K562 (cell line): ENCODE results near the gene RSPH3. TPM values are rescaled to one million over a fixed set of nuclear protein-coding genes. Genes with fewer than 3 reads are reported as not detected.

Experiments used
- BRF1 ChIP-seq: IDR thresholded peaks from 3 replicates; pipeline ENCODE4 v1.6.1; 2011; ENCODE audit warnings: borderline replicate concordance, mild to moderate bottlenecking; ENCODE audit not compliant: insufficient read length; ENCODE audit errors: extremely low read depth
- CEBPB ChIP-seq: fragments of 450-650 bp; IDR thresholded peaks from 2 replicates; pipeline ENCODE4 v1.6.1; 2016; ENCODE audit warnings: missing genetic modification characterization, missing compliant biosample characterization
- CHD4 ChIP-seq: fragments of 200-600 bp; sonication (generic); IDR thresholded peaks from 3 replicates; pipeline ENCODE4 v1.6.1; 2012; ENCODE audit warnings: low read depth, mild to moderate bottlenecking, mixed read lengths, low read length, inconsistent platforms; ENCODE audit not compliant: insufficient read depth, insufficient replicate concordance, poor library complexity, severe bottlenecking
- GABPA ChIP-seq: fragments of 200-800 bp; sonication (Bioruptor generic); conservative IDR thresholded peaks from 2 replicates; pipeline ENCODE4 v1.6.1; 2016; ENCODE audit warnings: low read depth, missing genetic modification characterization, missing compliant biosample characterization
- HNRNPK ChIP-seq: fragments of 200-400 bp; formaldehyde crosslinking; IDR thresholded peaks from one replicate; pipeline ENCODE4 v1.6.1; 2018; ENCODE audit warnings: mild to moderate bottlenecking, low read depth, low read length; ENCODE audit not compliant: poor library complexity, severe bottlenecking
- MEF2A ChIP-seq: IDR thresholded peaks from 2 replicates; pipeline ENCODE4 v1.6.1; 2011; ENCODE audit warnings: low read depth, mild to moderate bottlenecking, low read length, moderate library complexity; ENCODE audit not compliant: control insufficient read depth
- MLX ChIP-seq, 2 experiments: fragments of 450-650 bp in 1 of 2; sonication (generic) in 1 of 2; formaldehyde crosslinking; conservative IDR thresholded peaks; 2 replicates each; pipeline versions ENCODE4 v1.4.0 to v1.8.1; 2020 to 2022; ENCODE audit warnings: mild to moderate bottlenecking in 1 of 2, missing genetic modification reagents in 1 of 2
- RB1 ChIP-seq: fragments of 450-650 bp; IDR thresholded peaks from 2 replicates; pipeline ENCODE4 v1.6.1; 2017; ENCODE audit warnings: low read depth, mild to moderate bottlenecking
- SOX6 ChIP-seq: fragments of 450-650 bp; IDR thresholded peaks from 2 replicates; pipeline ENCODE4 v1.6.1; 2014; ENCODE audit warnings: mild to moderate bottlenecking
- SRSF1 ChIP-seq: fragments of 200-400 bp; formaldehyde crosslinking; IDR thresholded peaks from 2 replicates; pipeline ENCODE4 v1.6.1; 2017; ENCODE audit warnings: mild to moderate bottlenecking, low read depth, low read length, moderate library complexity
- STAT6 ChIP-seq: sonication (generic); formaldehyde crosslinking; IDR thresholded peaks from 2 replicates; pipeline ENCODE4 v1.8.1; 2023; ENCODE audit warnings: mild to moderate bottlenecking, missing genetic modification reagents
- TAF1 ChIP-seq: IDR thresholded peaks from 2 replicates; pipeline ENCODE4 v1.6.1; 2011; ENCODE audit warnings: mild to moderate bottlenecking, low read length, moderate library complexity; ENCODE audit not compliant: insufficient read depth, control insufficient read depth, severe bottlenecking; ENCODE audit errors: extremely low read depth
- TAF15 ChIP-seq: fragments of 200-400 bp; formaldehyde crosslinking; IDR thresholded peaks from 2 replicates; pipeline ENCODE4 v1.6.1; 2017; ENCODE audit warnings: mild to moderate bottlenecking, low read depth, low read length, moderate library complexity
- TAL1 ChIP-seq: fragments of 450-650 bp; IDR thresholded peaks from 2 replicates; pipeline ENCODE4 v1.6.1; 2016; ENCODE audit warnings: mild to moderate bottlenecking
- TCF7L2 ChIP-seq: fragments of 150-350 bp; IDR thresholded peaks from 2 replicates; pipeline ENCODE4 v1.6.1; 2016; ENCODE audit warnings: low read depth, mild to moderate bottlenecking, low read length, moderate library complexity
- YY1 ChIP-seq, 3 experiments: IDR thresholded peaks; 2 replicates each; pipeline ENCODE4 v1.6.1; 2011; ENCODE audit warnings: low read length in 2 of 3, mild to moderate bottlenecking in 2 of 3, moderate library complexity in 2 of 3, borderline replicate concordance in 1 of 3, control low read depth in 1 of 3, low read depth in 1 of 3; ENCODE audit not compliant: insufficient read depth in 3 of 3, insufficient replicate concordance in 2 of 3, control insufficient read depth in 1 of 3, insufficient read length in 1 of 3; ENCODE audit errors: extremely low read depth in 1 of 3
- ZFP30 ChIP-seq: fragments of 250-450 bp; sonication (Bioruptor Pico); IDR thresholded peaks from 2 replicates; pipeline ENCODE4 v1.8.0; 2022; ENCODE audit warnings: moderate library complexity, mild to moderate bottlenecking, inconsistent platforms, borderline replicate concordance
- ZNF41 ChIP-seq: fragments of 250-450 bp; sonication (Bioruptor Pico); conservative IDR thresholded peaks from 2 replicates; pipeline ENCODE4 v1.4.0; 2020; ENCODE audit warnings: mild to moderate bottlenecking
- ZNF507 ChIP-seq: conservative IDR thresholded peaks from 2 replicates; pipeline ENCODE4 v1.6.1; 2017; ENCODE audit warnings: missing genetic modification characterization, missing compliant biosample characterization
- polyA plus RNA-seq, 8 experiments: library from polyadenylated mRNA; depleted of rRNA in 4 of 8; stranded (reverse) in 5 of 8; unstranded in 3 of 8; fragments of >200 nt; fragmentation: Nextera tagmentation in 2 of 8; fragmentation: Illumina TruSeq in 1 of 8; extraction: Ambion mirVana in 2 of 8; extraction: Trizol in 1 of 8; gene quantifications; 2 replicates each; pipeline versions ENCODE4 v1.2.1 to v1.2.3, GENCODE V29; 2011 to 2014; ENCODE audit warnings: inconsistent platforms in 1 of 8, missing spikeins in 1 of 8
- total RNA-seq, 7 experiments: library from RNA; depleted of rRNA in 6 of 7; stranded (reverse); fragments of >200 nt in 6 of 7; fragmentation: Illumina TruSeq in 2 of 7; extraction: Trizol in 2 of 7; gene quantifications; 2 replicates each; pipeline versions ENCODE4 v1.2.1 to v1.2.3, GENCODE V29; 2011 to 2021; ENCODE audit warnings: low replicate concordance in 1 of 7

RSPH3 gene
- total and polyA plus RNA-seq, 9 of the 15 experiments (the other 6 are each of a cell fraction or from before 2014, with no cell fraction given) = 0.52 to 2.9 (median 1.5) TPM

- no peak for TF ChIP-seq TCF7L2
- TF ChIP-seq YY1 (IDR thresholded peaks at IDR 0.05; ENCODE audit: borderline replicate concordance in 1 of 3, control insufficient read depth in 1 of 3, extremely low read depth in 1 of 3, insufficient read depth in 3 of 3, insufficient read length in 1 of 3, insufficient replicate concordance in 2 of 3, low read depth in 1 of 3, low read length in 2 of 3) = peak; percentile 42 to 93 (median 82)
- peak; percentile 87; the same call in 1 of the 2 replicates for TF ChIP-seq RB1
- peak; percentile 85; the same call in 1 of the 2 replicates for TF ChIP-seq SRSF1
- 0 out of 2 replicates have a peak, but pooled peaks have one; percentile 12 for TF ChIP-seq TAL1
- TF ChIP-seq BRF1 = no peak
- 0 out of 4 replicates have a peak, but pooled peaks of 1 of the 2 experiments have one; percentile 27 for TF ChIP-seq MLX (CRISPR knock-in tag; conservative IDR thresholded peaks at IDR 0.05)
- peak; percentile 67 for TF ChIP-seq ZNF41 (CRISPR knock-in tag)
- TF ChIP-seq TAF1 = peak; percentile 74
- TF ChIP-seq TAF15 = no peak
- peak; percentile 80 for TF ChIP-seq SOX6
- no peak for TF ChIP-seq MEF2A
- no peak for TF ChIP-seq HNRNPK
- TF ChIP-seq ZNF507 (tag) = no peak
- TF ChIP-seq CHD4 = no peak
- peak; percentile 99 for TF ChIP-seq GABPA (tag)
- TF ChIP-seq CEBPB (tag) = no peak
- TF ChIP-seq STAT6 (CRISPR knock-in tag) = no peak
- no peak for TF ChIP-seq ZFP30
Measured at GRCh38 chr6:158999666-159000403, at the start of gene RSPH3 (continued).
